CD4-positive, alpha-beta memory T cell (primary cell): Measurements from ENCODE around the gene FBXL15. TPM values are rescaled to one million over a fixed set of nuclear protein-coding genes. Genes with fewer than 3 reads are reported as not detected.

Source experiments
- CTCF ChIA-PET: fragments of 350-600 bp; sonication (Branson Sonifier 250); formaldehyde crosslinking; loops from one replicate; lab custom pipeline; 2021; ENCODE audit warnings: inconsistent platforms; ENCODE audit not compliant: partially characterized antibody; lab: Charles Lee
- POLR2A ChIA-PET: fragments of 350-600 bp; sonication (Branson Sonifier 250); formaldehyde crosslinking; loops from one replicate; lab custom pipeline; 2021; ENCODE audit not compliant: partially characterized antibody; lab: Charles Lee
- DNase-seq, 5 donors: peaks; one replicate each; pipeline versions ENCODE4 v3.0.0 to v3.0.0-alpha.2; 2020 to 2022; ENCODE audit warnings: mixed read lengths in 1 of 5
- H3K27ac ChIP-seq: one replicate; pipeline ENCODE4 v1.7.0; 2013; ENCODE audit warnings: low read depth, low read length
- H3K27me3 ChIP-seq: 2 replicates; pipeline ENCODE4 v1.7.0; 2013; ENCODE audit warnings: mild to moderate bottlenecking, low read length, moderate library complexity; ENCODE audit not compliant: insufficient read depth
- H3K36me3 ChIP-seq: 2 replicates; pipeline ENCODE4 v1.7.0; 2013; ENCODE audit warnings: mild to moderate bottlenecking, low read length, moderate library complexity; ENCODE audit not compliant: insufficient read depth
- H3K4me1 ChIP-seq: 2 replicates; pipeline ENCODE4 v1.7.0; 2013; ENCODE audit warnings: mild to moderate bottlenecking, low read length, moderate library complexity; ENCODE audit not compliant: insufficient read depth
- H3K4me3 ChIP-seq, 2 donors: one replicate each; pipeline ENCODE4 v1.7.0; 2013; ENCODE audit warnings: low read length in 2 of 2, mild to moderate bottlenecking in 1 of 2
- H3K9me3 ChIP-seq, 2 donors: one replicate each; pipeline ENCODE4 v1.7.0; 2013; ENCODE audit warnings: low read length in 2 of 2, control low read depth in 1 of 2; ENCODE audit not compliant: control insufficient read depth in 1 of 2
- H3K27ac Mint-ChIP-seq, 7 donors: one replicate each; pipeline ENCODE4 v1.8.0; 2020 to 2021; ENCODE audit warnings: mixed read lengths in 7 of 7, mild to moderate bottlenecking in 6 of 7, inconsistent platforms in 3 of 7, moderate library complexity in 3 of 7
- H3K27me3 Mint-ChIP-seq, 2 donors: one replicate each; pipeline ENCODE4 v1.8.0; 2020 to 2021; ENCODE audit warnings: mixed read lengths in 2 of 2
- H3K36me3 Mint-ChIP-seq, 2 donors: one replicate each; pipeline ENCODE4 v1.8.0; 2020 to 2021; ENCODE audit warnings: mixed read lengths in 2 of 2, inconsistent platforms in 1 of 2, mild to moderate bottlenecking in 1 of 2
- H3K4me1 Mint-ChIP-seq, 4 donors: one replicate each; pipeline ENCODE4 v1.8.0; 2020 to 2021; ENCODE audit warnings: mixed read lengths in 4 of 4, mild to moderate bottlenecking in 1 of 4
- H3K4me3 Mint-ChIP-seq, 8 donors: one replicate each; pipeline ENCODE4 v1.8.0; 2020 to 2021; ENCODE audit warnings: mixed read lengths in 8 of 8, mild to moderate bottlenecking in 7 of 8, moderate library complexity in 6 of 8, inconsistent platforms in 3 of 8
- H3K9me3 Mint-ChIP-seq, 8 donors: one replicate each; pipeline ENCODE4 v1.8.0; 2020 to 2021; ENCODE audit warnings: mixed read lengths in 8 of 8, mild to moderate bottlenecking in 5 of 8, inconsistent platforms in 3 of 8, moderate library complexity in 1 of 8
- intact Hi-C: fragments of 100-400 bp; cut with micrococcal nuclease; formaldehyde crosslinking; loops from one replicate; pipeline ENCODE4 v1.15.1; 2023
- polyA plus RNA-seq, 2 donors: library from polyadenylated mRNA; unstranded; fragments of 300-500 nt; fragmentation: Illumina TruSeq; gene quantifications; one replicate each; pipeline ENCODE4 v1.2.3, GENCODE V29; 2021
- total RNA-seq, 2 experiments: library from RNA; stranded (reverse); gene quantifications; one replicate each; pipeline ENCODE4 v1.2.3, GENCODE V29; 2021

Gene FBXL15
- total and polyA plus RNA-seq, 4 experiments from 2014 or later = 21.1 to 44.5 (median 25.8) TPM

- Mint-ChIP-seq H3K36me3 (peaks cover 0 to 8% of the 10 kb centered on the region in 2 donors), H3K4me3 (peak overlapping the region; percentile 53 to 88 (median 80)), H3K27ac (peak overlapping the region in 6 of 7 donors; percentile 18 to 91 (median 64)), H3K4me1 (peaks cover 14 to 59% (median 22%) of the 10 kb centered on the region in 4 donors), H3K27me3 (peaks cover 16 to 40% of the 10 kb centered on the region in 2 donors), H3K9me3 (peaks cover 0 to 1% (median 0%) of the 10 kb centered on the region in 8 donors)
- H3K9me3 ChIP-seq = no peaks in the 10 kb centered on the region
- DNase-seq = peak in 1 of 5 donors; percentile 38
- peaks cover 27% of the 10 kb centered on the region for H3K4me1 ChIP-seq
- ChIA-PET POLR2A (interaction anchor here (0.8 to 4.1 kb wide), 9 partner anchors 10 to 91 kb away, joined by 3 to 23 read pairs (median 6); partner anchors contain the start of genes C10orf95, CUEDC2, FBXL15 and NFKB2), CTCF (interaction anchor here (0.5 to 1.7 kb wide), 4 partner anchors 10 to 180 kb away, joined by 3 to 10 read pairs (median 5); no protein-coding TSS in a partner anchor)
- H3K27ac ChIP-seq = peak overlapping the region; percentile 22
- no peaks in the 10 kb centered on the region for H3K36me3 ChIP-seq
- peak overlapping the region; percentile 34 to 41 for H3K4me3 ChIP-seq
- intact Hi-C loops = no loop called here
- peaks cover 11% of the 10 kb centered on the region for H3K27me3 ChIP-seq
These were observed 10.8 kb upstream of the FBXL15 start for GRCh38 chr10:102409604-102410428.

GRCh38 chr10:102410429-102411073, 10.1 kb upstream of the FBXL15 start:
- peak overlapping the region in 4 of 7 donors; percentile 68 to 91 (median 75) for H3K27ac Mint-ChIP-seq
- H3K27ac ChIP-seq = no peak overlapping the region
- POLR2A ChIA-PET = interaction anchor here (0.7 to 4.1 kb wide), 9 partner anchors 10 to 91 kb away, joined by 3 to 23 read pairs (median 4); partner anchors contain the start of genes C10orf95, CUEDC2 and FBXL15
- H3K4me1 ChIP-seq = peaks cover 27% of the 10 kb centered on the region
- peak in 3 of 5 donors; percentile 40 to 67 (median 48) for DNase-seq
- peaks cover 0 to 8% of the 10 kb centered on the region in 2 donors for H3K36me3 Mint-ChIP-seq
- H3K9me3 ChIP-seq = no peaks in the 10 kb centered on the region
- intact Hi-C loops = no loop called here
- no peaks in the 10 kb centered on the region for H3K36me3 ChIP-seq
- CTCF ChIA-PET = interaction anchor here (1.7 kb wide), 1 partner anchor 11 kb away, joined by 10 read pairs; no protein-coding TSS in a partner anchor
- H3K27me3 ChIP-seq = peaks cover 11% of the 10 kb centered on the region
- H3K4me1 Mint-ChIP-seq = peaks cover 14 to 58% (median 22%) of the 10 kb centered on the region in 4 donors
- peak overlapping the region; percentile 34 to 41 for H3K4me3 ChIP-seq
- H3K9me3 Mint-ChIP-seq = peaks cover 0 to 1% (median 0%) of the 10 kb centered on the region in 8 donors
- H3K4me3 Mint-ChIP-seq = peak overlapping the region; percentile 53 to 88 (median 84)
- peaks cover 16 to 41% of the 10 kb centered on the region in 2 donors for H3K27me3 Mint-ChIP-seq

DNA sequence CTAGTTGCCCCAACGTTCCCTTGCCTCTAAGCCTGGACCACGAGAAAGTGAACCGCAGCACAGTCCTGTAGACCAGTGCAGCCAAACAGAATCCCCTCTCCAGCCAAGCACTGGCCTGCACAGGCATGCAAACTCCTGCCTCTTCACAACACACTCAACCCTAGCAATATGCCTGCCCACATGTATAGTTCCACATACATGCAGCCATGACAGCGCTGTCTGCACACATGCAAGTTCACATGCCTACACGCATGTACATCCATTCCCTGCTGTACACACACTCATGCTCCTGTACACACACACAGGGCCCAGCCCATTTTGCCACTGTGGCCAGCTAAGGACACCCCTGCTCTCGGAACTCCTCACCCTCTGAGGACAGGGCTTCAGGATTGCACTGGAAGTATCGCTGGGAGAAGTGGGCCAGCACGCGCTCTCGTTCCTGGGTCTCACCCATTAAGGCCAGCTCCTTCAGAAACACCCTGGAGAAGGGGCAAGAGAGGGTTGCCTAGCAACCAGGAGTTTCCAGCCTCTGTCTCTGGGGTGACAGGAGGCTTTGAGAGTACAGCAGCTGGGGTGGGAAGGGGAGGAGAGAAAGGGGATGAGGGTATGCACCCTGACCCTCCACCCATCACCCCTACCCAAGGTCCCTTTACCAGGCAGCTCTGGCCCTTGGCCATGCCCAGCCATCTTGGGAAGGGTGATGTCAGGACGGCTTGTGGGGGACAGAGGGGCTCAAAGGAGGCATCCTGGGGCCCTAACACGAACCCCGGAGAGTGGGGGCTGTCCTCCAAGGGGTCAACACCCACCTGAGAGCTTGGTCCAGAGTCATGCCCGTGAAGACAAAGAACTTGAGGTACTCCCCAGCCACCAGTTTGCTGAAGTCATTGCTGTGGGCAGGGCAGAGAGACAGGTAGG, 9.0 kb upstream of the FBXL15 start:
- no peak overlapping the region for H3K27ac ChIP-seq
- peaks cover 0 to 1% (median 0%) of the 10 kb centered on the region in 8 donors for H3K9me3 Mint-ChIP-seq
- H3K4me3 ChIP-seq = no peak overlapping the region
- H3K36me3 Mint-ChIP-seq = peaks cover 0 to 3% of the 10 kb centered on the region in 2 donors
- peaks cover 27% of the 10 kb centered on the region for H3K4me1 ChIP-seq
- intact Hi-C loops = no loop called here
- POLR2A ChIA-PET = interaction anchor here (0.6 to 4.1 kb wide), 5 partner anchors 9 to 39 kb away, joined by 3 to 23 read pairs (median 4); partner anchors contain the start of gene FBXL15
- H3K27me3 Mint-ChIP-seq = peaks cover 21 to 45% of the 10 kb centered on the region in 2 donors
- H3K27me3 ChIP-seq = peaks cover 17% of the 10 kb centered on the region
- peaks cover 11 to 50% (median 22%) of the 10 kb centered on the region in 4 donors for H3K4me1 Mint-ChIP-seq
- no peaks in the 10 kb centered on the region for H3K9me3 ChIP-seq
- peak in 1 of 5 donors; percentile 13 for DNase-seq
- H3K4me3 Mint-ChIP-seq = peak overlapping the region; percentile 53 to 87 (median 78)
- H3K27ac Mint-ChIP-seq = peak overlapping the region in 6 of 7 donors; percentile 2 to 85 (median 63)
- CTCF ChIA-PET = interaction anchor here (0.6 to 1.9 kb wide), 3 partner anchors 8 to 64 kb away, joined by 3 to 9 read pairs (median 3); no protein-coding TSS in a partner anchor
- H3K36me3 ChIP-seq = no peaks in the 10 kb centered on the region

DNA sequence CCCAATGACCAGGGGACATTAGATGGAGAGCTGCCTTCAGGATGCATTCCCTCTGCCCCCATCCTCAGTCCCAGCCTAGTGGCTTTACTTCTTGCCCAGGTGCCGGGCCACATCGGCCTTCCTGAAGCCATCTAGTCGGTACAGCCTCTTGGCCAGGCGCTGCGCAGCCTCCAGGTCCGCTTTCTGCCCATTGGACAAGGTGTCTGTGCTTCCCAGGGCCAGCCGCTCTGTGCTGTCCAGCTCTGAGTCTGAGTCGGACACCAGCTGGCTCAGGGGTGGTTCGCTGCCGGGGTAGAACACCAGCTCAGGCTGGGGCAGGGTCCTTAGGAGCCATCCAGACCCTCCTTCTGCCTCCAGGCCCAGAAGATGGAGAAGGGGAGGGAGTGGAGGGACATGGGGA, 8.3 kb upstream of the FBXL15 start:
- Mint-ChIP-seq H3K4me1 (peaks cover 11 to 43% (median 22%) of the 10 kb centered on the region in 4 donors), H3K4me3 (no peak overlapping the region), H3K9me3 (peaks cover 0 to 3% (median 0%) of the 10 kb centered on the region in 8 donors), H3K27me3 (peaks cover 23 to 45% of the 10 kb centered on the region in 2 donors), H3K27ac (peak overlapping the region in 2 of 7 donors; percentile 78 to 85), H3K36me3 (peaks cover 0 to 3% of the 10 kb centered on the region in 2 donors)
- CTCF ChIA-PET = interaction anchor here (0.9 to 1.9 kb wide), 4 partner anchors 9 to 183 kb away, joined by 4 to 10 read pairs (median 8); no protein-coding TSS in a partner anchor
- Histone ChIP-seq H3K27me3 (peaks cover 17% of the 10 kb centered on the region), H3K9me3 (no peaks in the 10 kb centered on the region), H3K4me1 (peaks cover 27% of the 10 kb centered on the region), H3K4me3 (no peak overlapping the region), H3K27ac (no peak overlapping the region), H3K36me3 (no peaks in the 10 kb centered on the region)
- intact Hi-C loops = no loop called here
- POLR2A ChIA-PET = interaction anchor here (1.5 to 4.1 kb wide), 3 partner anchors 8 to 23 kb away, joined by 4 to 23 read pairs (median 5); partner anchors contain the start of gene FBXL15
- peak in 1 of 5 donors; percentile 40 for DNase-seq

- POLR2A ChIA-PET = interaction anchor here (1.0 to 1.6 kb wide), 3 partner anchors 10 to 37 kb away, joined by 3 to 5 read pairs (median 5); no protein-coding TSS in a partner anchor
- Histone ChIP-seq H3K9me3 (no peaks in the 10 kb centered on the region), H3K4me1 (peaks cover 25% of the 10 kb centered on the region), H3K36me3 (no peaks in the 10 kb centered on the region), H3K27ac (no peak overlapping the region), H3K27me3 (peaks cover 20% of the 10 kb centered on the region), H3K4me3 (no peak overlapping the region)
- Mint-ChIP-seq H3K9me3 (peaks cover 0 to 3% (median 0%) of the 10 kb centered on the region in 8 donors), H3K36me3 (peaks cover 0 to 3% of the 10 kb centered on the region in 2 donors), H3K27me3 (peaks cover 26 to 50% of the 10 kb centered on the region in 2 donors), H3K27ac (peak overlapping the region in 5 of 7 donors; percentile 21 to 80 (median 60)), H3K4me1 (peaks cover 14 to 38% (median 22%) of the 10 kb centered on the region in 4 donors), H3K4me3 (peak overlapping the region in 1 of 8 donors; percentile 54)
- CTCF ChIA-PET = interaction anchor here (0.9 to 1.9 kb wide), 4 partner anchors 10 to 184 kb away, joined by 4 to 10 read pairs (median 8); no protein-coding TSS in a partner anchor
- intact Hi-C loops = no loop called here
- peak in 3 of 5 donors; percentile 37 to 58 (median 45) for DNase-seq
These were observed 7.5 kb upstream of the FBXL15 start for GRCh38 chr10:102413053-102413705.
